GM18858 (cell line): ENCODE data around the gene RING1.

Source experiments
- ATAC-seq: cut with Tn5 transposase; IDR thresholded peaks from one replicate; pipeline ENCODE4 v1.9.1; 2021; ENCODE audit not compliant: unreplicated experiment

RING1 gene

DNA sequence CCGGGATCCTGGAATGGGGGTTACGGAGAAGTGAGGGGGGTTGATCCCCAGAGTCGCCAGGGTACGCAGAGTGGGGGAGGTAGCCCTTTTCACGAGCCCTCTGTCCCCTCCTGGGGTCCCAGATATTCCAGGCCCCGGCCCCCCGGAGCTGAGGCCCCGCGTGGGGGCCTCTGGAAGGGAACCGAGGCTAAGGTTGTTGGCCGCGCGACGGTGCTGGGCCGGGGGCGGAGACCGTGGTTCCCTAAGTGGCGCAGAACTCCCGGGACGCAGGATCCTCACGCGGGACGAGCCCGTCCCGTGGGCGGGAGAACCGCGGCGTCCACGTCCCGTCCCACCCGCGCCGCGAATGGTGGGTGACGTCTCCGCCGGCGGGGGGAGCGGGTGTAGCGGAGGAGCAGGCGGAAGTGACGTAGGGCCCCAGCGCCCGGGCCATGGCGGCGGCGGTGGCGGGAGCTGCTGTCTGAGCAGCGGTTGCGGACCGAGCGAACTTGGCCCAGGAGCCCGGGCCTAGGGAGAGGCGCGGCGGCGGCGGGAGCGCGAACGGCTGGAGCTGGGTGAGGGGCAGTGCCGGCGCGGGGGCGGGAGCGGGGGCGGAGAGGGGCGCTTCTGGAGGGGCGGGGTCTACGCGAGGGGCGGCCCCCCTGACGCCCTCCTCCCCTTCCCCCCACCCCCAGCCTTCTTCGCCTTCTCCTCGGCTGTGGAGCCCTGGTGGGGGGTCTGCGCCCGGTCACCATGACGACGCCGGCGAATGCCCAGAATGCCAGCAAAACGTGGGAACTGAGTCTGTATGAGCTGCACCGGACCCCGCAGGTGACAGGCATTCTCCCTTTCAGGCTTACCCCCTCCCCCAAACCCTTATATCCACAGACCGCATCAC, at the start of gene RING1:
Gene RING1, plus strand, starts transcription at position 410 of the 877 bp plus-strand sequence. Its CDS starts 323 bp downstream, at position 733.
- peak; percentile 53 for ATAC-seq

DNA sequence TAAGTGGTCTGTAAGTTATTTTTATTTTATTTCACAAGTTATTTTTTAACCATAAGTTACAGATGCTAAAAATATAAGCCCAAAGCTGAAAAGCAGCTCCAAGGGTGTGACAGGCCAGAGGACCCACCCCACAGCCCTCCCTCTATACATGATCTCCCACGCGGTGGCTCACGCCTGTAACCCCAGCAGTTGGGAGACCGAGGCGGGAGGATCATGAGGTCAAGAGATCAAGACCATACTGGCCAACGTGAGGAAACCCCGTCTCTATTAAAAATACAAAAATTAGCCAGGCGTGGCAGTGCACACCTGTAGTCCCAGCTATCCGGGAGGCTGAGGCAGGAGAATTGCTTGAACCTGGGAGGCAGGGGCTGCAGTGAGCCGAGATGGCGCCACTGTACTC, 48.2 kb upstream of the RING1 start:
- no peak for ATAC-seq

DNA sequence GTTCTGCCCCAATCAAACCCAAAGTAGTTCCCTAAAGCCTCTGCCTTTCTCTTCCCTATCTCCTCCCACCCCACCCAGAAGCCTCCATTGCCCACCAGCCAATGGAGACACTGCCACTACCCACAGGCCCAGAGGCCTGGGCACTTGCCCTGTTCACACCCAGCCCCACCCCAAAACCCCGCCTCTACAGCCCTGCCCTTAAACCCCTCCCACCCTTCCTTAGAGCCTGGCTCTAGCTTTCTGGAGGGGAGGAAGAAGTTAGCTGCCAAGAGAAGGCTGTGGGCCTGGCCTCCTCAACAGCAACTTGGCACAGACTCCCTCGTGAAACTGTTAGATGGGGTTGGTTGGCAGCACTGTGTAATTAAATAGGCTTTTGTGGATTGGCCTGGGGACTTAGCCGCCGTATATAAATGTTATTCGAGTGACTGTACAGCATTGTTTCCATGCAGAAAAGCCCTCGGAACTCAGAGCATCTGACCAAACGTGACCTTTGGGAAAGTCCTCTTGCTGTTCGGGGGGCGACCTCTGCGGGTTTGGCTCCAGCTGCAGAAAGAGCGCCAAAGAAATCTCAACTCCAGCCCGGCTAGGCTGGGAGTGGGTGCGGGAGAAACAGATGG, 47.5 kb upstream of the RING1 start:
- ATAC-seq: no peak

DNA sequence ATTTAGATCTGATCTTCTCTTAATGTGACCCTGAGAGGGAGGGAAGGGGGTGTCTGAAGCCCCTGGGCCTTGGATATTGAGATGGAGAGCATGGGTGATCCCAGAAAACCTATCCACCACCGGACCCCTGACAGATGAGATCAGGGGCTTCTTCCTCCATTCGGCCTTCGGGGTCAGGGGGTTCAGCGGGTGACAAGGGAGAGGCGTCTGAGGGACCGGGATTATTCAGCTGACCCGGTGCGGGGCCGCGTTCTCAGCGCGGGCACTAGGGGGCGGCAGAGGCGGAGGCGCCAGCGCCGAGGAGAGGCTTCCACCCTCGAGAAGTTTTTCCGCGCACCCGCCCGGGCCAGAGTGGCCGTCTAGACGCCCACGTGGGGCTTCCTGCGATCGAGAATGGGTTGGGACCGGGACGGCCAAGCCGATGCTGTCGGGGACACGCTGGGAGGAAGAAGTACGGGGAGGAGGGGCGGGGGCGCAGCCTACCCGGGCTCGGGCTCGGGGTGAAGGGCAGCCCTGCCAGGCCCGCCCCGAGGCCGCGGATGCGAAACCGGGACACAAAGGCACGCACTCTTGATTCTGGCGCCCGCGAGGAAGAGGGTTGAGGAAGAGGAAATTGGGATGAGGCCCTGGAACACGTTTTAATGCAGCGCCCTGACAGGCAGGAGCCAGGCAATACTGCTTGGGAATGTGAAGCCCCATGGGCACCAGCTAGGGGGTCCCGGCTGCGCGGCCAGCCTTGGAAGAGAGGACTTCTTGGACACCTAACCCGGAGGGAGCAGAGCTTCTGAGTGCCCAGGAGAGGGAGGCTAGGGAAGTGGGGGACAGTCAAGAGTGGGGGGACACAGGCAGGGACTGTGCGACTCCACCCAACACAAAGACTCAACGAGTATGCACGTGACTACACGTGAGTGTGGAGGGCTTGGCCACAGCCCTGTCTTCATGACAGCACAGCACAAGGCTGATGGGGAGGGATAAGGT, 46.7 kb upstream of the RING1 start:
- ATAC-seq: no peak

DNA sequence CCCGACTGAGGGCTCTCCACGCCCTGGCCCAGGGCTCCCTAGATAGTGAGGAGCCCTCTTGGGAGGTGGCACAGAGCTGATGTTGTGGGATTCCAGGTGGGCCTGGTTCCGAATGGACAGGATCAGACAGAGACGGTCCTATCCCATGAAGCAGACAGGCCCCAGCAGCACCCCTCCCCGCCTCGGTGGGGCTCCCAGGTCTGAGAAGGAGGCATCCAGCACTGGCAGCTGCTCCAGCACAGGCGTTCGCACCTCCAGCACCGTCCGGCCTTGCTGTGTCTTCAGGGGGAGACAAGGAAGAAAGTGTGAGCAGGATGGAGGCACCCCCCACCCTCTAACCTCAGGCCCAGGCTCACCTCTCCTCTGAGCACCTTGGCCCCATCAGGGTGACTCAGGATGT, 44.8 kb upstream of the RING1 start:
- ATAC-seq: no peak

DNA sequence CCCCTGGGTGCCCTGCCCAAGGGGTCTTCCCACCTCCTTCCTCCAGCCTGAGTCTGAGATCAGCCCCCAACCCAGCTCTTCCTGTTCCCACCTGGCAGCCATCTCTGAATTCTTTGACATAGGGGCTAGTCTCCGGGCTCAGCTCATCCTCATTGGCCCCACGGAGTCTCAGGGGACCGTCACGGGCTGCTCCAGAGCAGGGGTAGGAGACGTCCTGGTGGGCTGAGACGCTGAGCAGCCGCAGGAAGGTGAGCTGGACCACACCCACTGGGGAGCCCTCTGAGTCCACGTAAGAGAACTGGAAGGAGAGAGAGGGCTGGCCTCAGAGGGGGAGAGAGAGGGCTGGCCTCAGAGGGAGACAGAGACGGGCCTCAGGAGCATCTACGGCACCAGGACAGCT, 44.1 kb upstream of the RING1 start:
- ATAC-seq: no peak

DNA sequence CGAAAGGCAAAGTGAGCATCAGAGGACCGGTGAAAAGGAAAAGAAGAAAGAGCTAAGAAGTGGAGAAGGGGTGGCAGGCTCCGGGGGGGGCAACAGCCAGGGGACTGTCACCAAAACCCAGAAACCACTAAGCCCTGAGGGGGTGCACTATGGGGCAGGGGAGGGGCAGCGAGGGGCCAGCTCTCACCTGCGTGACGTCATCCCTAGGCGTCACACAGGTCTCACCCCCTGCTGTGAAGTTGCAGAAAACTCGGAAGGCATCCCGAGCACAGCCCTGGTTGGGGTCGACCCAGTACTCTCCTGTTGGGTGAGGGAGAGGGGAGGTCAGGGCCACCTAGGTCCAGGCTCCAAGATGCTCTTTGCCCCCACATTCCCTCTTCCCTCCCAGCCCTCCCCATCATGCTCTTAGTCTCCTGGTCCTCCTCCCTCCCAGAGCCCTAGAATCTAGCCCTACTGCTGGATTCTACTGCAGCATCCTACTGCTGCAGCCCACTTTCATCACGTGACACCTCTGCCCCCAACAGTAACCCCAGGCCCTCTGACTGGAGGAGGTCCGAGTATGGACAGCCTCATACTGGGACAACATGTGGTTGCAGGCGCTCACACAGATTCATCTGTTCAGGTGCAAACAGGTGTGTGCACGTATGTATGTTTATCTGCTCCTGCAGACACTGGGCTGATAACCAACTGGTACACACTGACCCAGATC, 43.5 kb upstream of the RING1 start:
- no peak for ATAC-seq

DNA sequence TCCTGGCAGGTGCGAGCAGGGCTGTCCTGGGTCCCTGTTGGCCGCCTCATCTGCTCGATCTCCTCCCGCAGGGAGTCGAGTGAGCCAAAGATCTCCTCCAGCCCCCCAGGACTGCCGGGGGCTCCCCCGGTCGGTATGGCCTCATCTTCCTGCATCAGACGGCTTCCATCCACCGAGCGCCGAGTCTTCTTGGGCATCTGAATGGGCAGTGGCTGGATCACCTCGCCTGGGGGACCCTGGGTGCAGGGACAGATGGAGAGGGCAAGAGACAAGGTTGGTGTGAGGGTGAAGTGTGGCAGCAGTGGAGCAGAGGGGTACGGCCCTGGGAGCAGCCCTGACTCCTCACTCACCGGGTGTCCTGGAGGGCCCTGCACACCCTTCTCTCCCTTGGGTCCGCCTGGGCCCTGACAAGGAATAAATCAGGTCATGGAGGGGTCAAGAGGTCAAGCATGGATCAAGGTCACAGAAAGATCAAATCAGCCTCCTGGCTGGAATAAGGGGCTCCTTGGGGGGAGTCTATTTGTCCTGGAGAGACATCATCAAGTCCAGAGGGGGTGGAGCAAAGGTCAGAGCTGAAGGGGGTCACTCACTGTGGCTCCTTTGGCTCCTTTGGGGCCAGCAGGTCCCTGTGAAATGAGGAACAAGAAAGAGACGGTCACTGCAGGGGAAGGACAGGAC, 42.6 kb upstream of the RING1 start:
- no peak for ATAC-seq

DNA sequence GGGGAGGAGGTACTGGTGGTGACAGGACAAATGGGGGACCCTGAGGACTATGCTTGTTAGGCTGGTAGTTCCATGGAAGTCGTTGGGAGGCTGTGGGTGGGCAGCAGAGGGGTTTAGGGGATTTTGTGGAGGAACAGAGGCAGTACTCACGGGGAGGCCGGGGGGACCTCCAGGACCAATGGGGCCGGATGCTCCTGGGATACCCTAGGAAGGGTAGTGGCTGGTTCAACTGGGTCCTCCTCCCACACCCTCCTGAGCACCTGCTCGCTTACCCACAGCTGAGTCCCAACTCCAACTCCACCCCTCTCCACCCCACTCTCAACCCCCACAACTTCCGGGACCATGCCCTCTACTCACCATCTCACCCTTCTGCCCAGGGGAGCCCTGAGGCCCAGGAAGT, 41.9 kb upstream of the RING1 start:
- ATAC-seq: no peak

DNA sequence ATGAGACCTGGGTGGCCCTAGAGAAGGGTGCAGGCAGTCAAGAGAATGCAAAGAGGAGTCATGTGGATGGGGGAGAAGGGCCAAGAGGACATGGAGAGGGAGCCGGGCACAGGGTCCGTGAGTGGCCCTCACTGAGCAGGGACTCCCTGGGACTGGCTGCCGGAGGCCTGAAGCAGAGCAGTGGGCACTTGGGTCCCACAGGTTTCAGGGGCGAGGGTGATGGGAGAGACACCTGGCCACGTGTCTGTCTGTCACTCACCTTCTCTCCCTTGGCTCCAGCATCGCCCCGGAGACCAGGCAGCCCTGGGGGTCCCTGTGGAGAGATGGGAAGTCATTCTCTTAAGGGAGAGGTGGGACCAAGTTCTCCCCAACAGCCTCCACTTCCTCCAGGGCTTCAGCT, 41.5 kb upstream of the RING1 start:
- ATAC-seq: no peak

DNA sequence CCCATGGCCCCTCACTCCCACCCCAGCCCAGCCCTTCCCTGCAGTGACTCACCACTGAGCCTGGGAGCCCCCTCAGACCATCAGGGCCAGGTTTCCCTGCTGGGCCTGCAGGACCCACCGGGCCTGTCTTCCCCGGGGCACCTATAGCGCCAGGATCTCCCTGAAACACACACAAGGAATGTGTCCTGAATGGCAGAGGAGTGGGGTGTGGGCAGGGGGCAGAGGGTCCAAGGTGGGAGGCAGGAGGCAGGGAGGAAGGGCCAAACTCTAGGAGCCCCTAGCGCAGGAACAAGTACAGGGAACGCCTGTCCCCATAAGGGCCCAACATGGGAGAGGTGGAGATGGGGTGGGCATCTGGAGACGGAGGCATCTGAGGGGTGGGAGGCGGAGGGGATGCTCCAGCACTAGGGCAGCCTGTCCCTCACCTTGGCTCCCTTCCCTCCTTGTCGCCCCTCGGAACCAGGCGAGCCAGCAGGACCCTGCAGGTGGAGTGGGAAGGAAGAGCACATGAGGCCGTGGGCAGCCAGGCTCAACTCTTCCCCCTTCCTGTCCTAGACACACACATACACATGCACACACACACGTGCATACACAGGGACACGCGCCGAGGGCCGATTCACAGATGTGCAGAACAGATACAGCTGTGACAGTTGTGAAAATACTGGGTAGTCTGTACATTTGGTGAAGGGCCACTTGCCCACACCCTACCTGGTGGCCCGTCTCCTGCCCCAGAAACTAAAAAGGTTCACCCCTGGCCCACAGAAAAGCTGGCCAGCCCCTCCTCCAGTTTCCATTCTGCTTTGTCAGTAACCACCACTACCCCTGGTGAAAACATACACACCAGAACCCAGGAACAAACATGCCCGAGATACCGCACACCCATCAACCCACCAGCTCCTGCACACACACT, 40.7 kb upstream of the RING1 start:
- ATAC-seq: no peak

DNA sequence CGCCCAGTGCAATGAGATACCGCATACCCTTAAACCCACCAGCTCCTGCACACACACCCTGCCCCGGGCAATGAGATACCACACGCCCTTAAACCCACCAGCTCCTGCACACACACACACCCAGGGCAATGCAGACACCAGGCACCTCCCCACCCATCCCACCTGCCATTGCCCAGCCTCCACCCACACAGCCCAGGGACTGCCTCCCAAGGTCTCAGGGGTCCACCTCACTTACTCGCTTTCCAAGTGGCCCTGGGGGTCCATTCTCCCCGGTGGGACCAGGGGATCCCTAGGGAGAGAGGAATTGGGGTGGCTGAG, 40.1 kb upstream of the RING1 start:
- ATAC-seq: no peak

DNA sequence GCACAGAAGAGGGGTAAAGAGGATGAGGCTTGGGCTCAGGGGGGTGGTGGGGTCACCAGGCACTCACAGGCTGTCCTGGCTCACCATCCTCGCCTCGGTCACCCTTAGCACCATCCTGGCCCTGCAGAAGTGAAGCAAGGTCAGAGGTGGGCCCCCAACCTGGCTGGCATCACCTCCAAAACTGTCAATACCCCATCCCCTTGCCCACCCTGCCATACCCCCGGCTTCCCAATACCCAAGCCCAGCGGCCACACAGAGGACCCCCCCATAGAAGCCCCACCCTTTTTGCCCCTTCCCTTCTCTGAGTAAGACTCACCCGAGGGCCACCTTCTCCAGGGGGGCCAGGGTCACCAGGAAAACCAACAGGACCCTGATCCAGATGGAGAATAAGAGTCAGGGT, 39.7 kb upstream of the RING1 start:
- ATAC-seq: no peak

DNA sequence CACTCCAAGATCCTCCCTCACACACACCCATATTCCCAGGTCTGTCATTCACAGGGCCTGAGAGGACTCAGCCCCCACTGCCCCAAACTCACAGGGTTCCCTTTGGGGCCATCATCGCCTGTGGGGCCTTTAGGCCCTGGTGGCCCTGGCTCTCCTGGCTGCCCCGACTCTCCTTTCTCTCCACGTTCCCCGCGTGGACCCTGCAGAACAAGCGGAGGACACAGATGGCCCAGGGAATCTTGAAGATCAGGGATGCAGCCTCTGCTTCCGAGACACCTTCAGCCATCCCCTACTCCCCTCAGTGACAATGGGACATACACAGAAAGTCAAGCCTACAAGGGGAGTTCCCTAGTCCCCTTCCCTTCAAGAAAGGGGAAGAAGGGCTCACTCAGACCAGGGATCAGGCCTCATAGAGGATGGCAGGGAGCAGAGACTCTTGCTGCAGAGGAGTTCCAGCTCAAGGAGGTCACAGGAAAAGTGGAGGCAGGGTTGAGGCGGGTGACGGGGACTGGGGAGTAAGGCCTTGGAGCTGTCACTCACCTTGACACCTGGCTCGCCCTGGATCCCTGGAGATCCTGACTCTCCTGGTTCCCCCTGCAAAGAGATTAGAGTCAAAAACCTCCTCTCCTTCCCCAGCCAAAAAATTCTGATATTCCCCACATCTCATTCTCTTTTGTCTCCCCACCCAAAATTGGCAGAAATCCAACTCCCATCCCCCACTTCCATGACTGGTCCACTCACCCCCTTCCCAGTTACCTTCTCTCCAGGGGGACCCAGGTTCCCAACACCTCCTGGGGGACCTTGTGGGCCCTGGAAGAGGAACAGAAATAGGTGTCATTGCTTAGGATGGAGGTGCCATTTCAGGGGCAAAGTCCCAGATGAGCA, 38.8 kb upstream of the RING1 start:
- ATAC-seq: no peak

DNA sequence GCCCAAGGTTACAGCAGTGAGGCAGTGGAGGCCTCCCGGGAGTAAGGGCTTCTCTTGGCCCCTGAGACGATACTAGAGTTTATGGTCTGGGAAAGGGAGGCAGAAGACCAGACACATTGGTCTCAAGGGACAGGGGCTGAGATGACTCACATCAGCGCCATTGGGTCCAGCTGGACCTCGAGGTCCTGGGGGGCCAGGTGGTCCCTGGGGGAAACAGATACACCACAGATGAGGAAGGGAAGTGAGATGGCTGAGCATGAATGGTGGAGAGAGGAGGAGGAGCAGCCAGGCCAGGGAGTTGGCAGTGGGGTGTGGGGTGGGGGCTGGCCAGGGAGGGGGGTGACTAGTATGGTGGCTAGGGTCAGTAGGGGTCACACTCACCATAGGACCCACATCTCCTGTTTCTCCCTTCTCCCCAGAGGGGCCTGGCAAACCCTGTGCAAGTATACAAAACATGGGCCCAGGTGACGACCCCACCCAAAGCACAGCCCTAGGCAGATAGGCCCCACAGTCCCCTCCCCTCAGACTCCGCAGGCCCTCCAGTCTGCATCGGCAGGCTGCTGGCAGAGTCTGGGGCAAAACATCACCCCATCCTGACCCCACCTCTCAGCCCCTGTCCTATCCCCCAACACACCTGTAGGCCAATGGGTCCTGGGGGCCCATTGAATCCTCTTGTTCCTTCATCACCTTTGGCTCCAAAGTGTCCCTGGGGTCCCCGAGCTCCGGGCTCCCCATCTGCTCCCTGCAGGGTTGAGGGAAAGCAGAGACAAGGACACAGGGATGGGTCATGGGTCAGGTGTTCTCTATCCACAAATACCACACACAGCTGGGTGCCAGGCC, 37.9 kb upstream of the RING1 start:
- no peak for ATAC-seq

DNA sequence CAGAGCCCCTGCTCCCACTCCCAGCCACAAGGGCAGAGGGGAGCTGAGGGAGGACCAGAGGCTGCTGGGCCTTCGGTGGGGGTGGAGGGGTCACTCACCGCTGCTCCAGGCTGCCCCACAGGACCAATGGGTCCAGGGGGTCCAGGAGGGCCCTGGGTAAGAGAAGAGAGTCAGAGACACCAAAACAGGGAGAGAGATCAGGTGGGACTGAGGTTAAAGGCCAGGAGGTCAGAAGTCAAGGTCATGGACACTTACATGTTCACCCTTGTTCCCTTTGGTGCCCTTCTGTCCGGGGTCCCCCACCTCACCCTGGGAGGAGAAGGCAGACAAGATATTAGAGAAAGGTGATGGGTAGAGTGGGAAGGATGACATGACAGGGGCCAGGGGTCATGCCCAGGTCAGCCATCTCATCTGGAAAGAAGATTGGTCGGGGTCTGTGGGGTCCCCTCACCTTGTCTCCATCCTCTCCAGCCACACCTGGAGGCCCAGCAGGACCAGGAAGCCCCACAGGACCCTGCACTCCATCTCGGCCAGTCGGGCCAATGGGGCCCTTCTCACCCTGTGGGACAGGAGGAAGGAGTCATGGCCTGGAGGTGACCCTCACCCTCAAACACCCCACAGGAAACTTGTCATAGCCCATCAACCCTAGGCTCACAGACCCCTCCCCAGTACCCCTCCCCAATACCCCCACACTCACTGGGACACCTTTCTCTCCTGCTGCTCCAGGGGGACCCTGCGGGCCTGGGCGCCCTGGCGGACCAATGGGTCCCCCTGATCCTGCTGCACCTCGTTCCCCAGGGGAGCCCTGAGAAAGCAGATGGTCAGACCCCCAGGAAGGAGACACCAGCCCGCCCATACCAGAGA, 37.1 kb upstream of the RING1 start:
- no peak for ATAC-seq
